ENCODE measurements around the gene WDR37. TPM values are rescaled to one million over a fixed set of nuclear protein-coding genes. Genes with fewer than 3 reads are reported as not detected.

Gene WDR37
- polyA plus RNA-seq, 1 of the 3 experiments (the other 2 are of a cell fraction), result 11.9 TPM

- WGBS (ENCODE audit: low lambda C conversion rate), result 88% methylated on average over 6 of the region's 6 CpGs
- no peak overlapping the region for H3K9ac ChIP-seq
- H3K4me2 ChIP-seq, result no peak overlapping the region
- H3K36me3 ChIP-seq (replicated peaks in 1 of 2; ENCODE audit: control insufficient read depth in 1 of 2, insufficient read depth in 2 of 2, low read length in 1 of 2), result peaks cover 43 to 60% of the 10 kb centered on the region in 2 experiments
- no peaks in the 10 kb centered on the region for H3K9me2 ChIP-seq
- DNase-seq, result no peak
- ChIA-PET CTCF (no interaction called here), POLR2A (no interaction called here)
- H3F3A ChIP-seq (replicated peaks; ENCODE audit: insufficient read depth), result no peaks in the 10 kb centered on the region
- no peaks in the 10 kb centered on the region for H3K27me3 ChIP-seq (ENCODE audit: insufficient read depth)
- H3K4me3 ChIP-seq (ENCODE audit: low read depth in 2 of 2, low read length in 1 of 2), result no peak overlapping the region
- peaks cover 9% of the 10 kb centered on the region; the same call in 1 of the 2 replicates for H3K79me2 ChIP-seq (ENCODE audit: insufficient read depth)
- H3K27ac ChIP-seq (ENCODE audit: low read depth in 2 of 2, low read length in 1 of 2), result no peak overlapping the region
- TF ChIP-seq TCF12 (IDR thresholded peaks at IDR 0.05), result no peak
- H4K20me1 ChIP-seq (ENCODE audit: insufficient read depth), result no peaks in the 10 kb centered on the region
- H3K4me1 ChIP-seq (ENCODE audit: control insufficient read depth in 1 of 2, insufficient read depth in 2 of 2, low read depth in 1 of 2, low read length in 1 of 2), result peaks cover 2 to 24% of the 10 kb centered on the region in 2 experiments; a peak in 3 of 4 replicates
- H3K9me3 ChIP-seq, result no peaks in the 10 kb centered on the region
- H2AFZ ChIP-seq (ENCODE audit: low read depth), result no peak overlapping the region
Measured at GRCh38 chr10:1115607-1115955, 59.4 kb downstream of the WDR37 start.

- no peak for DNase-seq
- no peaks in the 10 kb centered on the region for H3K27me3 ChIP-seq (ENCODE audit: insufficient read depth)
- TF ChIP-seq, protein P1, sequence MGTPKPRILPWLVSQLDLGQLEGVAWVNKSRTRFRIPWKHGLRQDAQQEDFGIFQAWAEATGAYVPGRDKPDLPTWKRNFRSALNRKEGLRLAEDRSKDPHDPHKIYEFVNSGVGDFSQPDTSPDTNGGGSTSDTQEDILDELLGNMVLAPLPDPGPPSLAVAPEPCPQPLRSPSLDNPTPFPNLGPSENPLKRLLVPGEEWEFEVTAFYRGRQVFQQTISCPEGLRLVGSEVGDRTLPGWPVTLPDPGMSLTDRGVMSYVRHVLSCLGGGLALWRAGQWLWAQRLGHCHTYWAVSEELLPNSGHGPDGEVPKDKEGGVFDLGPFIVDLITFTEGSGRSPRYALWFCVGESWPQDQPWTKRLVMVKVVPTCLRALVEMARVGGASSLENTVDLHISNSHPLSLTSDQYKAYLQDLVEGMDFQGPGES (IDR thresholded peaks at IDR 0.05; ENCODE audit: low read depth, low read length), result no peak
- TF ChIP-seq, protein P2, sequence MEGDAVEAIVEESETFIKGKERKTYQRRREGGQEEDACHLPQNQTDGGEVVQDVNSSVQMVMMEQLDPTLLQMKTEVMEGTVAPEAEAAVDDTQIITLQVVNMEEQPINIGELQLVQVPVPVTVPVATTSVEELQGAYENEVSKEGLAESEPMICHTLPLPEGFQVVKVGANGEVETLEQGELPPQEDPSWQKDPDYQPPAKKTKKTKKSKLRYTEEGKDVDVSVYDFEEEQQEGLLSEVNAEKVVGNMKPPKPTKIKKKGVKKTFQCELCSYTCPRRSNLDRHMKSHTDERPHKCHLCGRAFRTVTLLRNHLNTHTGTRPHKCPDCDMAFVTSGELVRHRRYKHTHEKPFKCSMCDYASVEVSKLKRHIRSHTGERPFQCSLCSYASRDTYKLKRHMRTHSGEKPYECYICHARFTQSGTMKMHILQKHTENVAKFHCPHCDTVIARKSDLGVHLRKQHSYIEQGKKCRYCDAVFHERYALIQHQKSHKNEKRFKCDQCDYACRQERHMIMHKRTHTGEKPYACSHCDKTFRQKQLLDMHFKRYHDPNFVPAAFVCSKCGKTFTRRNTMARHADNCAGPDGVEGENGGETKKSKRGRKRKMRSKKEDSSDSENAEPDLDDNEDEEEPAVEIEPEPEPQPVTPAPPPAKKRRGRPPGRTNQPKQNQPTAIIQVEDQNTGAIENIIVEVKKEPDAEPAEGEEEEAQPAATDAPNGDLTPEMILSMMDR (IDR thresholded peaks at IDR 0.05), result no peak
- TF ChIP-seq RCOR1 (IDR thresholded peaks at IDR 0.05; ENCODE audit: low read length) (no peak), MEF2A (IDR thresholded peaks at IDR 0.05; ENCODE audit: borderline replicate concordance, low read depth) (no peak), FOXM1 (IDR thresholded peaks at IDR 0.05; ENCODE audit: low read depth) (no peak), RAD21 (IDR thresholded peaks at IDR 0.05; ENCODE audit: low read length) (no peak), JUND (IDR thresholded peaks at IDR 0.05) (no peak), GATA2 (CRISPR knock-in tag; IDR thresholded peaks at IDR 0.05) (no peak)
- H3K9me2 ChIP-seq, result no peaks in the 10 kb centered on the region
- no peak overlapping the region for H2AFZ ChIP-seq (ENCODE audit: low read depth)
- H3K9me3 ChIP-seq, result no peaks in the 10 kb centered on the region
- no peaks in the 10 kb centered on the region for H3F3A ChIP-seq (replicated peaks; ENCODE audit: insufficient read depth)
- no peak overlapping the region for H3K4me3 ChIP-seq (ENCODE audit: low read depth in 2 of 2, low read length in 1 of 2)
- 95% methylated on average over 12 of the region's 12 CpGs for WGBS (ENCODE audit: low lambda C conversion rate)
- ChIA-PET POLR2A (no interaction called here), CTCF (no interaction called here)
- peaks cover 6% of the 10 kb centered on the region; the same call in 1 of the 2 replicates for H3K79me2 ChIP-seq (ENCODE audit: insufficient read depth)
- no peak overlapping the region for H3K4me2 ChIP-seq
- H4K20me1 ChIP-seq (ENCODE audit: insufficient read depth), result no peaks in the 10 kb centered on the region
- H3K27ac ChIP-seq (ENCODE audit: low read depth in 2 of 2, low read length in 1 of 2), result no peak overlapping the region
- peaks cover 0 to 22% of the 10 kb centered on the region in 2 experiments; a peak in 2 of 4 replicates for H3K4me1 ChIP-seq (ENCODE audit: control insufficient read depth in 1 of 2, insufficient read depth in 2 of 2, low read depth in 1 of 2, low read length in 1 of 2)
- H3K9ac ChIP-seq, result no peak overlapping the region
- peaks cover 43 to 61% of the 10 kb centered on the region in 2 experiments for H3K36me3 ChIP-seq (replicated peaks in 1 of 2; ENCODE audit: control insufficient read depth in 1 of 2, insufficient read depth in 2 of 2, low read length in 1 of 2)
Measured at GRCh38 chr10:1116051-1116450, 59.9 kb downstream of the WDR37 start.

- POLR2A ChIA-PET, result no interaction called here
- H2AFZ ChIP-seq (ENCODE audit: low read depth), result no peak overlapping the region
- H3F3A ChIP-seq (replicated peaks; ENCODE audit: insufficient read depth), result no peaks in the 10 kb centered on the region
- peaks cover 0 to 22% of the 10 kb centered on the region in 2 experiments; a peak in 2 of 4 replicates for H3K4me1 ChIP-seq (ENCODE audit: control insufficient read depth in 1 of 2, insufficient read depth in 2 of 2, low read depth in 1 of 2, low read length in 1 of 2)
- H3K27ac ChIP-seq (ENCODE audit: low read depth in 2 of 2, low read length in 1 of 2), result no peak overlapping the region
- no peak overlapping the region for H3K4me3 ChIP-seq (ENCODE audit: low read depth in 2 of 2, low read length in 1 of 2)
- no peaks in the 10 kb centered on the region for H3K27me3 ChIP-seq (ENCODE audit: insufficient read depth)
- H3K9me2 ChIP-seq, result no peaks in the 10 kb centered on the region
- H3K36me3 ChIP-seq (replicated peaks in 1 of 2; ENCODE audit: control insufficient read depth in 1 of 2, insufficient read depth in 2 of 2, low read length in 1 of 2), result peaks cover 38 to 63% of the 10 kb centered on the region in 2 experiments
- no peaks in the 10 kb centered on the region for H3K9me3 ChIP-seq
- peaks cover under 1% of the 10 kb centered on the region; the same call in 1 of the 2 replicates for H3K79me2 ChIP-seq (ENCODE audit: insufficient read depth)
- H3K9ac ChIP-seq, result no peak overlapping the region
- CTCF ChIA-PET, result no interaction called here
- H4K20me1 ChIP-seq (ENCODE audit: insufficient read depth), result no peaks in the 10 kb centered on the region
- DNase-seq, result no peak
- H3K4me2 ChIP-seq, result no peak overlapping the region
- WGBS (ENCODE audit: low lambda C conversion rate), result 96% methylated on average over 10 of the region's 10 CpGs
- no peak for TF ChIP-seq MEF2A (IDR thresholded peaks at IDR 0.05; ENCODE audit: borderline replicate concordance, low read depth)
- TF ChIP-seq NFIC (IDR thresholded peaks at IDR 0.05; ENCODE audit: borderline replicate concordance), result no peak
- no peak for TF ChIP-seq MXI1 (IDR thresholded peaks at IDR 0.05; ENCODE audit: low read depth, low read length)
- TF ChIP-seq USF2 (IDR thresholded peaks at IDR 0.05; ENCODE audit: borderline replicate concordance, low read depth, low read length), result no peak
- TF ChIP-seq RCOR1 (IDR thresholded peaks at IDR 0.05; ENCODE audit: low read length), result no peak
- no peak for TF ChIP-seq RFX5 (IDR thresholded peaks at IDR 0.05; ENCODE audit: low read length)
- no peak for TF ChIP-seq TEAD4 (IDR thresholded peaks at IDR 0.05; ENCODE audit: borderline replicate concordance, insufficient read depth)
- TF ChIP-seq CHD2 (IDR thresholded peaks at IDR 0.05; ENCODE audit: low read length, partially characterized antibody), result no peak
Measured at GRCh38 chr10:1116696-1117280, 60.6 kb downstream of the WDR37 start.
